Left ventricle myocardium inferior (tissue), 1 donor: ENCODE measurements around the gene REP15. TPM values are rescaled to one million over a fixed set of nuclear protein-coding genes. Genes with fewer than 3 reads are reported as not detected.
"Not testable (repeated sequence)": the region's sequence is repeated elsewhere in the genome, so short reads cannot be mapped to it uniquely, and the experiment has no call there.

Experiments
- DNase-seq: peaks from one replicate; pipeline ENCODE4 v3.0.0-alpha.2; 2020
- H3K27ac ChIP-seq: fragments of 200-600 bp; replicated peaks from 2 replicates; pipeline ENCODE4 v1.8.0; 2021
- H3K27me3 ChIP-seq: fragments of 200-600 bp; 2 replicates; pipeline ENCODE4 v1.8.0; 2021; ENCODE audit warnings: low read depth
- H3K36me3 ChIP-seq: fragments of 200-600 bp; 2 replicates; pipeline ENCODE4 v1.8.0; 2021
- H3K4me1 ChIP-seq: fragments of 200-600 bp; 2 replicates; pipeline ENCODE4 v1.8.0; 2021
- H3K4me3 ChIP-seq: fragments of 200-600 bp; 2 replicates; pipeline ENCODE4 v1.8.0; 2021; ENCODE audit warnings: mild to moderate bottlenecking, moderate library complexity
- H3K9me3 ChIP-seq: fragments of 200-600 bp; replicated peaks from 2 replicates; pipeline ENCODE4 v1.8.0; 2021
- intact Hi-C: fragments of 100-400 bp; cut with micrococcal nuclease; formaldehyde crosslinking; loops from one replicate; pipeline ENCODE4 v1.11.0; 2022
- total RNA-seq: library from RNA; stranded (reverse); fragmentation: NEBNext Ultra II Directional; extraction: Animal tissue kit (Norgen Biotek cat#: 25700); gene quantifications from one replicate; pipeline ENCODE4 v1.2.1, GENCODE V29; 2021
- TF ChIP-seq, protein P1 (sequence below): fragments of 200-600 bp; IDR thresholded peaks from 2 replicates; pipeline ENCODE4 v1.8.0; 2021; ENCODE audit warnings: antibody characterized with exemption, mild to moderate bottlenecking, borderline replicate concordance
- donor health status: DM: no; HTN: yes; CAD: no; lungs with severe emphysema.

REP15 gene
- total RNA-seq, 1 donor from 2014 or later, result 5.5 TPM

GRCh38 chr12:27730097-27730588 lies 33.9 kb downstream of the REP15 start:
- Histone ChIP-seq H3K27ac (no peak overlapping the region), H3K36me3 (peaks cover 59% of the 10 kb centered on the region), H3K27me3 (no peaks in the 10 kb centered on the region), H3K9me3 (no peaks in the 10 kb centered on the region), H3K4me3 (no peak overlapping the region), H3K4me1 (no peaks in the 10 kb centered on the region)
- DNase-seq, result no peak
- TF ChIP-seq, protein P1, sequence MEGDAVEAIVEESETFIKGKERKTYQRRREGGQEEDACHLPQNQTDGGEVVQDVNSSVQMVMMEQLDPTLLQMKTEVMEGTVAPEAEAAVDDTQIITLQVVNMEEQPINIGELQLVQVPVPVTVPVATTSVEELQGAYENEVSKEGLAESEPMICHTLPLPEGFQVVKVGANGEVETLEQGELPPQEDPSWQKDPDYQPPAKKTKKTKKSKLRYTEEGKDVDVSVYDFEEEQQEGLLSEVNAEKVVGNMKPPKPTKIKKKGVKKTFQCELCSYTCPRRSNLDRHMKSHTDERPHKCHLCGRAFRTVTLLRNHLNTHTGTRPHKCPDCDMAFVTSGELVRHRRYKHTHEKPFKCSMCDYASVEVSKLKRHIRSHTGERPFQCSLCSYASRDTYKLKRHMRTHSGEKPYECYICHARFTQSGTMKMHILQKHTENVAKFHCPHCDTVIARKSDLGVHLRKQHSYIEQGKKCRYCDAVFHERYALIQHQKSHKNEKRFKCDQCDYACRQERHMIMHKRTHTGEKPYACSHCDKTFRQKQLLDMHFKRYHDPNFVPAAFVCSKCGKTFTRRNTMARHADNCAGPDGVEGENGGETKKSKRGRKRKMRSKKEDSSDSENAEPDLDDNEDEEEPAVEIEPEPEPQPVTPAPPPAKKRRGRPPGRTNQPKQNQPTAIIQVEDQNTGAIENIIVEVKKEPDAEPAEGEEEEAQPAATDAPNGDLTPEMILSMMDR, result no peak
- intact Hi-C loops, result loop anchor here (5.0 to 10.0 kb wide), 2 partner anchors 92 to 215 kb away; no protein-coding TSS in a partner anchor

- no peak overlapping the region for H3K27ac ChIP-seq
- TF ChIP-seq, protein P1, result no peak
- H3K4me3 ChIP-seq, result no peak overlapping the region
- peaks cover 55% of the 10 kb centered on the region for H3K36me3 ChIP-seq
- H3K4me1 ChIP-seq, result no peaks in the 10 kb centered on the region
- no peaks in the 10 kb centered on the region for H3K27me3 ChIP-seq
- no peak for DNase-seq
- intact Hi-C loops, result loop anchor here (5.0 to 10.0 kb wide), 2 partner anchors 90 to 213 kb away; no protein-coding TSS in a partner anchor
- no peaks in the 10 kb centered on the region for H3K9me3 ChIP-seq
Observed at GRCh38 chr12:27732281-27732680, 36.0 kb downstream of the REP15 start.

GRCh38 chr12:27733052-27733656 lies 36.9 kb downstream of the REP15 start:
- peaks cover 57% of the 10 kb centered on the region for H3K36me3 ChIP-seq
- H3K27ac ChIP-seq, result no peak overlapping the region
- intact Hi-C loops, result loop anchor here (5.0 to 10.0 kb wide), 2 partner anchors 89 to 212 kb away; no protein-coding TSS in a partner anchor
- no peaks in the 10 kb centered on the region for H3K4me1 ChIP-seq
- H3K4me3 ChIP-seq, result no peak overlapping the region
- no peaks in the 10 kb centered on the region for H3K9me3 ChIP-seq
- no peak for DNase-seq
- TF ChIP-seq, protein P1, result peak; percentile 82
- H3K27me3 ChIP-seq, result no peaks in the 10 kb centered on the region

DNA sequence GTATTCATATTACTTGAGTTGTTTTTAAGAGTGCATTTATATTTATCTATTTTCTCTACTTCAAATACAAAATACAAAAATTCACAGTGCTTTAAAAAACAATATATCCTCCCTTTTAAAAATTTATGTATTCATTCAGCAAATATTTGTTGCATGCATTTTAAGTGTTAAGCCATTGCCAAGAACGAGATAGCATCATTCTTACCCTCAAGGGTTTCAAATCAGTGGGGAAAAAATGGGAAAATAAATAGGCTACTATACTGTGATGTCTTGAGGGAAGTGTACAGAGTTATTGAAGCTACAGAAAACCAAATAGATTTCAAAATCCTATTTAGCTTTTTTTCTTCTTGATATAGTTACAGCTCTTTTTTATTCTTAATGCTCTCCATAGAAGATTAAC lies 37.5 kb downstream of the REP15 start:
- Histone ChIP-seq H3K4me3 (no peak overlapping the region), H3K4me1 (no peaks in the 10 kb centered on the region), H3K36me3 (peaks cover 62% of the 10 kb centered on the region), H3K27ac (no peak overlapping the region), H3K9me3 (no peaks in the 10 kb centered on the region), H3K27me3 (no peaks in the 10 kb centered on the region)
- TF ChIP-seq, protein P1, result no peak
- intact Hi-C loops, result loop anchor here (5.0 to 10.0 kb wide), 2 partner anchors 89 to 211 kb away; no protein-coding TSS in a partner anchor
- DNase-seq, result no peak

DNA sequence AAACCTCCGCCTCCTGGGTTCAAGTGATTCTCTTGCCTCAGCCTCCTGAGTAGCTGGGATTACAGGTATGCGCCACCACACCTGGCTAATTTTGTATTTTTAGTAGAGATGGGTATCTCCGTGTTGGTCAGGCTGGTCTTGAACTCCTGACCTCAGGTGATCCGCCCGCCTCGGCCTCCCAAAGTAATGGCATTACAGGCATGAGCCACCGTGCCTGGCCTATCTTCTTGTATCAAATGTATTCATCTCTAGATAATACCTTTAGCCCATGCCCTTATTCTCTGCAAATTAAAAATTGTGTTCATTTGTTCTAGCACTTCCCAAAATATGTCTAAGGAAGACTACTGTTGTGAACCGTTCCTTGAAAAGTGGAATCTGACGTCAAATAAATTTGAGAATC lies 38.1 kb downstream of the REP15 start:
- not testable (repeated sequence) for H3K9me3 ChIP-seq, H3K27me3 ChIP-seq, DNase-seq, H3K27ac ChIP-seq, H3K4me3 ChIP-seq, H3K4me1 ChIP-seq
- intact Hi-C loops, result loop anchor here (5.0 to 10.0 kb wide), 2 partner anchors 88 to 210 kb away; no protein-coding TSS in a partner anchor
- peaks cover 67% of the 10 kb centered on the region for H3K36me3 ChIP-seq

DNA sequence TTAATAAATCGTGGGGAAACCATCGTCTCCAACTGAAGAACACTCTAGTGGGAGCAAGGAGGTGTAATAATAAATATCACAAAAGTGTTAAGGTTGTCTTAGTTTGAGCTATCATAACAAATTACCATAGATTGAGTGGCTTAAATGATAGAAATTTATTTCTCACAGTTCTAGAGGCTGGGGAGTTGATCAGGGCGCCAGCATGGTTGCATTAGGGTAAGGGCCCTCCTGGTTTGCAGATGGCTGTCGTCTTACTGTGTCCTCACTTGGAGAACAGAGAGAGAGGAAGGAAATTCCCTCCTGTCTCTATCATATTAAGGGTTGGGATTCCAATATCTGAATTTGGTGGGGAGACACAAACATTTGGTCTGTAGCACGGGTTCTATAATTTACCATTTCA lies 47.4 kb downstream of the REP15 start:
- H3K36me3 ChIP-seq, result peaks cover 48% of the 10 kb centered on the region
- intact Hi-C loops, result no loop called here

DNA sequence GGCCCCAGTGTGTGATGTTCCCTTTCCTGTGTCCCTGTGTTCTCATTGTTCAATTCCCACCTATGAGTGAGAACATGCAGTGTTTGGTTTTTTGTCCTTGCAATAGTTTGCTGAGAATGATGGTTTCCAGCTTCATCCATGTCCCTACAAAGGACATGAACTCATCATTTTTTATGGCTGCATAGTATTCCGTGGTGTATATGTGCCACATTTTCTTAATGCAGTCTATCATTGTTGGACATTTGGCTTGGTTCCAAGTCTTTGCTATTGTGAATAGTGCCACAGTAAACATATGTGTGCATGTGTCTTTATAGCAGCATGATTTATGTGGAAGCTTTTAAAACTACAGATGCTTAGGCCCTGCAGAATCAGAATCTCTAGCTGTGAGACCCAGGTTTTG lies 49.5 kb downstream of the REP15 start:
- H3K27me3 ChIP-seq, H3K4me1 ChIP-seq, H3K4me3 ChIP-seq, DNase-seq, H3K27ac ChIP-seq, H3K9me3 ChIP-seq, intact Hi-C loops: not testable (repeated sequence)
- H3K36me3 ChIP-seq, result peaks cover 27% of the 10 kb centered on the region

More for the DNA sequence above, 47.4 kb downstream of the REP15 start:
- Histone ChIP-seq H3K4me1 (peaks cover 8% of the 10 kb centered on the region), H3K4me3 (no peak overlapping the region), H3K27ac (no peak overlapping the region), H3K27me3 (no peaks in the 10 kb centered on the region), H3K9me3 (no peaks in the 10 kb centered on the region)
- TF ChIP-seq, protein P1, result no peak
- DNase-seq, result no peak
